CD4-positive, alpha-beta T cell treated with Interleukin-17A for 4 hours (primary cell): ENCODE measurements around the gene PIEZO1.

Experiments
- DNase-seq: peaks from one replicate; pipeline ENCODE4 v3.0.0-alpha.2; 2020; ENCODE audit warnings: mixed read lengths

Gene PIEZO1

GRCh38 chr16:88732172-88732960 is 52.7 kb downstream of the PIEZO1 start:
- DNase-seq, result no peak

GRCh38 chr16:88731699-88732098 is 53.3 kb downstream of the PIEZO1 start:
- DNase-seq, result no peak

GRCh38 chr16:88730632-88731607 is 54.1 kb downstream of the PIEZO1 start:
- no peak for DNase-seq

GRCh38 chr16:88727871-88728270 is 57.1 kb downstream of the PIEZO1 start:
- no peak for DNase-seq

GRCh38 chr16:88726981-88727380 is 58.0 kb downstream of the PIEZO1 start:
- DNase-seq, result no peak

- DNase-seq, result no peak
Measured at GRCh38 chr16:88726408-88726749, 58.6 kb downstream of the PIEZO1 start.

- no peak for DNase-seq
Measured at GRCh38 chr16:88725609-88726407, 59.2 kb downstream of the PIEZO1 start.

GRCh38 chr16:88724855-88725555 is 60.0 kb downstream of the PIEZO1 start:
- no peak for DNase-seq

GRCh38 chr16:88723911-88724310 is 61.1 kb downstream of the PIEZO1 start:
- DNase-seq, result no peak

- DNase-seq, result no peak
Measured at GRCh38 chr16:88723507-88723887, 61.5 kb downstream of the PIEZO1 start.

GRCh38 chr16:88722784-88723506 is 62.1 kb downstream of the PIEZO1 start:
- no peak for DNase-seq

- no peak for DNase-seq
Measured at GRCh38 chr16:88721815-88722755, 62.9 kb downstream of the PIEZO1 start.

GRCh38 chr16:88721236-88721635 is 63.8 kb downstream of the PIEZO1 start:
- no peak for DNase-seq

- DNase-seq, result no peak
Measured at GRCh38 chr16:88720396-88720970, 64.5 kb downstream of the PIEZO1 start.

GRCh38 chr16:88719933-88720296 is 65.1 kb downstream of the PIEZO1 start:
- DNase-seq, result no peak

- DNase-seq, result no peak
Measured at GRCh38 chr16:88719267-88719932, 65.6 kb downstream of the PIEZO1 start.

- no peak for DNase-seq
Measured at GRCh38 chr16:88718178-88718577, 66.8 kb downstream of the PIEZO1 start.

GRCh38 chr16:88716601-88717001 is 68.4 kb downstream of the PIEZO1 start:
- no peak for DNase-seq

GRCh38 chr16:88716201-88716600 is 68.8 kb downstream of the PIEZO1 start:
- DNase-seq, result no peak
